ENCODE data around the gene RPS6KA2.

- TF ChIP-seq EZH2 (IDR thresholded peaks at IDR 0.05; ENCODE audit: insufficient read depth, poor library complexity, severe bottlenecking) (no peak), EZH2phosphoT487 (IDR thresholded peaks at IDR 0.05; ENCODE audit: insufficient read depth, low read depth) (no peak)
Observed at GRCh38 chr6:166493427-166494100, 133.5 kb downstream of the RPS6KA2 start.

Measured in GM23248 (cell line).